Suppressor macrophage treated with lipopolysaccharide for 4 hours (primary cell): Measurements from ENCODE around the gene DHFR.
"Not testable (repeated sequence)": the region's sequence is repeated elsewhere in the genome, so short reads cannot be mapped to it uniquely, and the experiment has no call there.

Source experiments
- DNase-seq: peaks from one replicate; pipeline ENCODE4 v3.0.0-alpha.2; 2020

The DHFR gene

DNA sequence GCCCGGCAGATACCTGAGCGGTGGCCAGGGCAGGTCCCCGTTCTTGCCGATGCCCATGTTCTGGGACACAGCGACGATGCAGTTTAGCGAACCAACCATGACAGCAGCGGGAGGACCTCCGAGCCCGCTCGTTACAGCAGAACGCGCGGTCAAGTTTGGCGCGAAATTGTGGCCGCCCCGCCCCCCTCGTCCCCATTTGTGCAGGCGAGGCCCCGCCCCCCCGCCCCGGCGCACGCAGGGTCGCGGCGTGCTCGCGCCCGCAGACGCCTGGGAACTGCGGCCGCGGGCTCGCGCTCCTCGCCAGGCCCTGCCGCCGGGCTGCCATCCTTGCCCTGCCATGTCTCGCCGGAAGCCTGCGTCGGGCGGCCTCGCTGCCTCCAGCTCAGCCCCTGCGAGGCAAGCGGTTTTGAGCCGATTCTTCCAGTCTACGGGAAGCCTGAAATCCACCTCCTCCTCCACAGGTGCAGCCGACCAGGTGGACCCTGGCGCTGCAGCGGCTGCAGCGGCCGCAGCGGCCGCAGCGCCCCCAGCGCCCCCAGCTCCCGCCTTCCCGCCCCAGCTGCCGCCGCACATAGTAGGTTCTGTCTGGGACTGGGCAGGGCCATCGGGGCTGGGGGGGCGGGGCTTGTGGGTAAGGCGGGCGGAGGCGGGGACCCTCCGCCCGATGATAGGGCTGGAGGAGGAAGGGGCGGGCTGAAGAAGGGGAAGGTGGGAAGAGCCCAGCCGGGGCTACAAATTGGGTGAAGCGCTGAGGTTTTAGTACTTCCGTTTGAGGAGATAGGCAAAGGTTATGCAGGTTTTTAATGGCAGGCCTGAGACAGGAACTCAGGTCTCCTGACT lies at the start of gene DHFR, which contains the start of gene MSH3:
TSS of gene DHFR (minus strand) at position 593 of the 840 bp plus-strand sequence. CDS start at position 99, 494 bp downstream.
TSS of gene MSH3 (plus strand) at position 262 of the 840 bp plus-strand sequence. CDS start at position 338, 76 bp downstream.
- peak; percentile 93 for DNase-seq

DNA sequence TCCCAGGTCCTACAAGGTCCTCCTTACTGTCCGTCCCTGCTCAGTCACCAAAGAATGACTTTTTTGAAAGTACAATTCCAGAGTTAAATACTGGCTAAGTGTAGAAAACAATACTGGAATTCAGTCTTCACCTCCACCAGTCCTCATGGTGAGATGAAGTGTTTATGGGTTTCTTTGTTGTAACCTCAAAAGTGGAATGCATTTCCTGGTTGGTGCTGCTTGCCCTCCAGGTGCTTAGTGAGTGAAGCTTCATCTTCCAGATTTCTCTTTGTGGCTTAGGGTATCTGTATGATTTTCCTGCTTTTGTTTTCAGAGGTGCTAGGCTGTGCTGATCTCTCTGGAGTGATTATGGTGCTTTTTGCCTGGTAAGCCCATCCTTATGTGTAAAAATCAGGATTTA lies 49.4 kb upstream of the DHFR start:
- DNase-seq, result no peak

- DNase-seq, result no peak
Observed at GRCh38 chr5:80703747-80704146, 49.0 kb upstream of the DHFR start.

- no peak for DNase-seq
Observed at GRCh38 chr5:80703291-80703690, 48.5 kb upstream of the DHFR start.

GRCh38 chr5:80701597-80701996 lies 46.8 kb upstream of the DHFR start:
- DNase-seq, result no peak

DNA sequence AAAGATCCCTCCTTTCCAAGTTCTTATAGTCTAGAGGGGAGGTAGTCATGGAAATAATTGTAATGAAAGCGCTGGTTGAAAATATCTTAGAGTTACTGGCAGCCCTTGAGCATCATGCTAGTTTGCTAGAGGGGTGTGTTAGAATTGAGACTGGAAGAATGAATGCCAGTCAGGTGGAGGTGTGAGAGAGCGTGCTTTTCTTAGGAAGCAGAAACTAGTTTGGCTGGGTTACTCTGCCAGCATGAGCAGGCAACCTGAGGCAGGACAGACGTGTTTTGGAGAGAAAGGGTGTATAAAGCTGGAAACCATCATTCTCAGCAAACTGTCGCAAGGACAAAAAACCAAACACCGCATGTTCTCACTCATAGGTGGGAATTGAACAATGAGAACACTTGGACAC lies 43.6 kb upstream of the DHFR start:
- DNase-seq, result no peak

GRCh38 chr5:80697100-80697499 lies 42.3 kb upstream of the DHFR start:
- no peak for DNase-seq

DNA sequence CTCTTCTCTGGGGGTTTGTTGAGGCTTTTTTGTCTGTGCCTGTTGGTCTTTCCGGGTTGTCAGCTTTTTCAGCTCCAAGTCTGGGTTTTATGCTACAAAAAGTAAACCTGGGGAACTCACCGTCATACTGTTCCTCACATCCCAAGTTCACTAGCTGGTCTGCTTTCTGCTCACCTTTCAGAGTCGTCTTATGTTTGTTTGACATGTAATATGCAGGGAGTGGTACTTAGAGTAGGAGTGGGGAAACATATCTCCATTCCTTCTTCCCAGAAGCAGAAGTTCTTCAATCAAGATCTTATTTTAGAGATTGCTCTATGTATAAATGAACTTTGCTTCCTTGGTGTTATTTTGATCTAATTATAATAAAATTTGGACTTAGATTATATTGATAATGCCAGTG lies 41.7 kb upstream of the DHFR start:
- no peak for DNase-seq

- DNase-seq, result no peak
Observed at GRCh38 chr5:80695666-80696065, 40.9 kb upstream of the DHFR start.

- no peak for DNase-seq
Observed at GRCh38 chr5:80689627-80690026, 34.8 kb upstream of the DHFR start.

DNA sequence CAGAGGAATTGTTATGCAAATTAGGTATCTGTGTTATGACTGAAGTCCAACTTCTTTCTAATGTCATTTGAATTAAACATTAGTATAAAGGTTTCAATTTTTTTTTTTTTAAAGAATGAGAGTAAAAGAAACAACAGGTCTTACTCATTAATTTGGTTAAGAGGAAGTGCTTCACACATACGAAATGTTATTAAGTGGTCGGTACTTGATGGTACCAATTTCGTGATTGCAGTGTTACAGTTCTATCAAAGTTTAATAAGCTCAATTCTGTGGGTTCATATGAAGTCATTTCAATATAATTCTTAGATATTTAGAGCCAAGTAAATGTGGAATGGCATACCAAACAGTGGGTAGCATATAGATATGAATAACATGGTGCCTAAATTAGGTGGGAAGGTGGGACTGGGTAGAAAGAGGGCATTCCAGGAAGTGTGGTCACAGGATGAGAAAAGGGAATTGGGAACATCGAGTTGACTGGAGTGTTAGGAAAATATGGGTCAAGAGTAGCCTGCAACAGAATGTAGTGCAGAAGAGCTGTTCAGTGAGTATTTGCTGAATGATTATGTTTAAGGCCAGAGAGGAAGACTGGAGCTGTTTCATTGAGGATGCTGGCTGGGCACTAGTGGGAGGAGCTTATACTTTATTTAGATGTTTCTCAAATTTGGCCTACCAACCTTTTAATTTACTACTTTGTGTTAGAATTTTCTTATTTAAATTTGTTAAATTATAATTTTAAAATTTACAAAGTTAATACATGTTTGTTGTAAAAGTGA lies 34.1 kb upstream of the DHFR start:
- no peak for DNase-seq

GRCh38 chr5:80686757-80687156 lies 32.0 kb upstream of the DHFR start:
- DNase-seq, result peak; percentile 29

GRCh38 chr5:80676706-80677105 lies 21.9 kb upstream of the DHFR start:
- DNase-seq, result no peak

GRCh38 chr5:80672140-80672736 lies 17.5 kb upstream of the DHFR start:
- peak; percentile 83 for DNase-seq

DNA sequence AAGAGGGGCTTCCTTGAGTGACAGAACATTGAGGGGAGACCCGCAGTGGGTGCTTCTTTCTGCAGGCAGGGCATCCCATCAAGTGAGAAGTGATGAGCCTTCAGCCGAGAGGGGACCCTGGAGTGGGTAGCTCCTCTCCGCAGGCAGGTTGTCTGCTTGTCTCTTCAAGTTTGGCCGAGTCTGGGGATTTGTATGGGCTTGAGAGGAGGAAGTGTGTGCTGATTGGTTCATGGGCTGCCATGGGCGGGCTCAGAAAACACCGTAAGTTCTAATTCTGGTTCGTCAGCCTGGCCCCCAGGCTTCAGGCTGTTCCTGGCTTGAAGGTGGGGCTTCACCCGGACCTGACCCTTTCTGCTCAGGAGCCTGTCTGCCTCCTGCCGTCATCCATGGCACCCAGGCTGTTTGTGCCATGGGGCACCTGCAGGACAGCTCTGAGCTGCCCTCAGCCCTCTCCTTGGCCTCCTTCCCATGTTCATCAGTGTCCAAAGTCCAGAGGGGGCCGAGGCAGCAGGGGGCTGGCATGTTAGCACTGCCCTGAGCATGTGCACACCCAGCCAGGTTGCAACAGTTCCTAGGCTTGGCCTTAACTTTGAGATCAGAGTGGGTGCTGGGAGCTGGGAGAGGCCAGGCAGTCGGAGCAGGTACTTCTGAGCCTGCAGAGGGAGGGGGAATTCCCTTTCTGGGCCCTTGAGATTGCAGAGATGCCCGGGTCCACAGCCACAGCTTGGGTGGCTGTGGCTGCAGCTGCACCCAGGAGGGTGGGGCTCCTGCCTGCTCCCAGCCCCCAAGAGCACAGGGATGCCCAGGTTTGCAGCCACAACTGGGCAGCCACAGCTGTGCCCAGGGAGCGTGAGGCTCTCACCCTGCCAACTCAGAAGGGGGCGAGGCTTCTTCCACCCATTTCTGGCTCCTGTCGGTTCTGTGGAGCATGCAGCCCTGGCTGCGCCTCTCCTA lies 13.5 kb upstream of the DHFR start:
- DNase-seq, result no peak

DNA sequence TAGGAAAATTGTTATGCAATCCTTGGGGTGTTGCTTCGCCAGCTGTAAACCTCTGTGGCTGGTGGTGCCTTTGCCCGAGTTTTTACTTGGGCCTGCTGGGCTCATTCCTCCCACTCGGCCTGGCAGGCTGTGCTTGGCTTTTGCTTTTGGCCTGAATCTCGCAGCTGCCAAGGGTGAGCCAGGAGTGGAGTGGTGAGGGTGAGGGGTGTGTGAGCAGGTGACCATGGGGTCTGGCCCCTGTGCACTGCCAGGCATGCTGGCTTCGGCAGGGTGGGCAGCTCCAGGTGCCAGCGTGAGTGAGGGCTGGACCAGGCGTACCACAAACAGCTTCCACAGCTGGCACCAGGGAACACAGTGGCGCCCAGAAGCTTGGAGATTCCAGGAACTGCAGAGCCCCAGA lies 12.6 kb upstream of the DHFR start:
- no peak for DNase-seq

DNA sequence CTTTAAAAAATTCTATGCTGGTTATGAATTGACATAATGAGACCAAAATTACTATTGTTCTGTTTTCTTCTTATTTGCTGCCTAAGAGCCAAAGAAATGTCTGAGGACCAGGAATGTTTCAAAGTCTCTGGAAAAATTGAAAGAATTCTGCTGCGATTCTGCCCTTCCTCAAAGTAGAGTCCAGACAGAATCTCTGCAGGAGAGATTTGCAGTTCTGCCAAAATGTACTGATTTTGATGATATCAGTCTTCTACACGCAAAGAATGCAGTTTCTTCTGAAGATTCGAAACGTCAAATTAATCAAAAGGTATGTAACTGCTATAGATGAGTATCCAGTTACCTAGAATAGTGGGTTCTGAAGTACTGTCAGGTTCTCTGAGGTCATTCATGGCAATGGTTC lies 10.3 kb upstream of the DHFR start:
- no peak for DNase-seq

DNA sequence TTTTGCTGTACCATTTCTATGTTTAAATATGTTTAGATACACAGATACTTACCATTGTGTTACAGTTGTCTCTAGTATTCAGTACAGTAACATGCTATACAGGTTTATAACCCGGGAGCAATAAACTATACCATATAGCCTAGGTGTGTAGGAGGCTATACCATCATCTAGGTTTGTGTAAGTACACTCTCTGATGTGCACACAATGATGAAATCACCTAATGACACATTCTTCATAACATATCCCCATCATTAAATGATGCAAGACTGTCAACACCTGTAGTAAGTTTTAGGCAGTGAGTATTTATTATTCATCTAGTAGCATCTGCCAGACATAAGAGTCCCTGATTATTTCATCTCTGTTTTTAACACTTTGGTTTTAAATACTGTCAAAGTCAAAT lies 7.3 kb upstream of the DHFR start:
- DNase-seq, result no peak

DNA sequence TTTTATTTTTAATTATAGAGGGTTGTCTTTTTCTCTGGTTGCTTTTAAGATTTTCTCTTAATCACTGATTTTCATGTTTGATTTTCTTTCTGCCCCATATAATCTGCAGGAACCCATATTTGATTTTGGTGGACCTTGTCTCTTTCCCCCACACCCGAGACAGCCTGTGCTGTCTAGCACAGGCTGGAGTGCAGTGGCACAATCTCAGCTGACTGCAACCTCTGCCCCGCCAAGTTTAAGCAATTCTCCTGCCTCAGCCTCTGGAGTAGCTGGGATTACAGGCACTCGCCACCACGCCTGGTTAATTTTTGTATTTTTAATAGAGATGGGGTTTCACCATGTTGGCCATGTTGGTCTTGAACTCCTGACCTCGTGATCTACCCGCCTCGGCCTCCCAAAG lies 5.9 kb upstream of the DHFR start:
- DNase-seq, result not testable (repeated sequence)

DNA sequence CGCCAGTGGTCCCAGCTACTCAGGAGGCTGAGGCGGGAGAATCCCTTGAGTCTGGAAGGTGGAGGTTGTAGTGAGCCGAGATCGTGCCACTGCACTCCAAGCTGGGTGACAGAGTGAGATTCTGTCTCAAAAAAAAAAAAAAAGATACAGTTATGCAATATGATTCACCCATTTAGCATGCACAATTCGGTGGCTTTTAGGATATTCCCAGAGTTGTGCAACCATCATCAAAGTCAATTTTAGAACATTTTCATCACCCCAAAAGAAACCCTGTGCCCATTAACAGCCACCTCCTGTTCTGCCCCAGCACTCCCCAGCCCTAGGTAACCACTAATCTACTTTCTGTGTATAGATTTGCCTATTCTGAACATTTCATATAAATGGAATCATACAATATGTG lies 4.3 kb upstream of the DHFR start:
- DNase-seq, result peak; percentile 44

DNA sequence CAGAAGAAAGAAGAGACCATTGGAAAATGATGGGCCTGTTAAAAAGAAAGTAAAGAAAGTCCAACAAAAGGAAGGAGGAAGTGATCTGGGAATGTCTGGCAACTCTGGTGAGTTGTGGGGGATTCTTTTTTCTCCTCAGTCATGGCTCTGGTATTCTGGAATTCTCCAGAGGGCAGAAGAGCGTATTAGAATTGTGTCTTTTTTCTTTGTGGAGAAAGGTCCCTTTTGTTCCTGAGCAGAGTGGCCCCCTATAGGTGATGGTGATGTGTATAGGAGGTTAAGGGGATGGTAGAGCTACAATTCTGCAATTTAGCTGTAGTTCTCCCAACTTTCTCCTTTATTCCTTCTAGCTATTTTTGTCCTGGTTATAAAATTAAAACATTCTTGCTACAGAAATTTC lies 1.6 kb upstream of the DHFR start:
- DNase-seq, result no peak

GRCh38 chr5:80655231-80655774 lies 520 bp upstream of the DHFR start:
- DNase-seq, result no peak
